SKM-1 treated with dmso at 0.1 percent for 144 hours (cell line): ENCODE data around the gene PTPRM.

Experiments
- DNase-seq: peaks from one replicate; lab custom pipeline; 2025; ENCODE audit not compliant: unreplicated experiment; lab: John Stamatoyannopoulos, UW

PTPRM gene

DNA sequence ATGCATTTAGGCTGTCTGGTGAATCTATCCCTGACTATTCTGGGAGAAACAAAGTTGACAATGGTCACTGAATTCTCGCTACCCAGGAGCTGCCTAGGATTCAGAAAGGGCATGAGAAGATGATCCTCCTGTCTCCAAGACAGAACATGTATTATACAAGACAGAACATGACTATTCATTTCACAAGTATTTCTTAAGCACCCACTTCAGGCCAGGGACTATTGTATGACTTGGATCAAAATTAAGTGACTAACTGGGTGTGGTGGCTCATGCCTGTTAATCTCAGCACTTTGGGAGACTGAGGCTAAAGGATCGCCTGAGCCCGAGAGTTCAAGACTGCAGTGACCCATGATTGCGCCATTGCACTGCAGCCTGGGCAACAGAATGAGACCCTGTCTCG, 806.4 kb downstream of the PTPRM start:
- no peak for DNase-seq

GRCh38 chr18:8374676-8375075, 807.6 kb downstream of the PTPRM start:
- no peak for DNase-seq

GRCh38 chr18:8375249-8375648, 808.1 kb downstream of the PTPRM start:
- no peak for DNase-seq

GRCh38 chr18:8376113-8376512, 809.0 kb downstream of the PTPRM start:
- no peak for DNase-seq

- no peak for DNase-seq
These were observed 812.2 kb downstream of the PTPRM start for GRCh38 chr18:8379187-8379941.

- DNase-seq = no peak
These were observed 812.9 kb downstream of the PTPRM start for GRCh38 chr18:8380006-8380405.

DNA sequence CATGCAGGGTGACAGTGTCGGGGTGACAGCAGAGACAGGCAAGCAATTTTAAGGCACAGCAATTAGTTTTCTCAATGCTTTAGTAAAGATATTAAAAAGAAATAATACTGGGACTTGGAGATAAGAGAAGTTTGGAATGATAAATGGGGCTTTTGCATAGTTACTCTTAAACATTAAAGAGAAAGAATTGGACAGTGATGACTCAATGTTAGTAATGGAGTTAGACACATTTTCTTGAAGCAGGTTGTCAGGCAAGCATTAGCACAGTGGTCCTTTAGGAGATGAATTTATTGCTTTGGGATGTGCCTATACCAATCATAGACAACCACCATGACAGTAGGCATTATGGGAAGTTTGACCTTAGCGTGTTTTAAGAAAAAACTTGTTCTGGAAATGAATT, 813.8 kb downstream of the PTPRM start:
- no peak for DNase-seq

- DNase-seq = no peak
These were observed 814.8 kb downstream of the PTPRM start for GRCh38 chr18:8381821-8382459.

- DNase-seq = no peak
These were observed 818.3 kb downstream of the PTPRM start for GRCh38 chr18:8385400-8385799.

DNA sequence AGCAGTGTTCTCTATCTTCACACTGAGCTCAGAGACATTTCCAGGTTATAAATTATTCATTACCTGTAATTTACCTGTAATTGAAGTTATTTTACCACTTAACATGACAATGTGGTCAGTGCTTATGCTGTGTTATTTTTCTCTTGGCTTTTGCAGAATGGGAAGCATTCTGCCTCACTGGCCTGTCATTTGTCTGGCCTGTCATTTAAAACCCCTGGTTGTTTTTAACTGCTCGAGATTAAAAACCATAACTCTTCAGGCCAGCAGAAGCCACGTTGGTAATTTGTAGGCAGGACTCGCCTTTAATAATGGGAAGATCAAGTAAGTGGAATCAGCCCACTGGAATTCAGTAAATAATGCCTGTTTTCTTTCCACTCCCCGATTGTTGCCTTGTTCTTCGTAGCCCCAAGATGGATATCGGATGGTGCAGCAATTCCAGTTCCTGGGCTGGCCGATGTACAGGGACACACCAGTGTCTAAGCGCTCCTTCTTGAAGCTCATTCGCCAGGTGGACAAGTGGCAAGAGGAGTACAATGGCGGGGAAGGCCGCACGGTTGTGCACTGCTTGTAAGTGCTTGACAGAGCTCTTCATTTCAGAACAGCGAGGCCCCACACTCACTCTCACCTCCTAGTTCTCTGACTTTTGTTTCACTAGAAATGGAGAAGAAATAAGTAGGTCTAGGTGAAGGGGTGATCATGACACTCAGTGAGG, 819.7 kb downstream of the PTPRM start:
- no peak for DNase-seq

DNA sequence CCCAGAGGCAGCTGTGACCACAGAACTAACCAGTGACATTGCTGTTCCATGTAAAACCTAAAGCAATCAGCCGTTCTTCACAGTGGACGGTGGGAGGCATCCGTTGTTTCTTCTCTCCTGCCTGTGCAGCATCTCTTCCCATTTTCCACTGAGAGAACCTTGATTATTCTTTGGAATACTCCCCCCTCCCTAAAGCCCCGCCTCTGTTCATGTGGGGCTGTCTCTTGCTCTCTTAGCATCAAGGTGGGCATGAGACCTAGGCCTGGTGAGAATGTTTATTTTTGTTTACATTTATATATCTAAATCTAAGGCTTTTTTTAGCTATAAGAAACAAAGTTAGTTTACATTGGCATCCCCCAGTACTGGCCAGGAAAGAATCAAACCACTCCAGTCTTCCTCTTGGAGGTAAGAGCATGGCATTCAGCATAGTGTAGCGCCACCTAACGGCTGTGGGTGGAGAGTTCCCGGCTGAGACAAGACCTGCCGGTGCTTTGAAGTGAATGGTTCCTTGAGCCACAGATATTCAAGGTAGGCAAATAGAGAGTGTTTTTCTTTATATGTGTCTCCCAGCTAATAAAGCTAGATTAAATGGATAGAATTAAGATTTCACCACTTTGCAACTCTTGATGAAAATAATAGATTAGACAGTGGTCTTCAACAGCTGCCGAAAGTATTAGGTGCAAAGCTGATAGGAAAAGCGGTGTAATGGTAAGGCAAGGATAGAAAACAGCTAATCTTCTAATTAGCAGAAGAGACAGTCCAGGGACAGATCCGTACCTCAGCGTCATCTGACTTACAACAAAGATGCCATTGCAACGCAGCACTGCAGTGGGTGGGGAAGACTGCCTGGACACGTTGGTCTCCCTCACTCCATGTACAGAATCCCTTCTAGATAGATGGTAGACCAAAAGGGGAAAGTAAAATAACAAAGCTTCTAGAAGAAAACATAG, 822.5 kb downstream of the PTPRM start:
- peak; percentile 44 for DNase-seq

GRCh38 chr18:8391068-8391467, 824.0 kb downstream of the PTPRM start:
- no peak for DNase-seq

DNA sequence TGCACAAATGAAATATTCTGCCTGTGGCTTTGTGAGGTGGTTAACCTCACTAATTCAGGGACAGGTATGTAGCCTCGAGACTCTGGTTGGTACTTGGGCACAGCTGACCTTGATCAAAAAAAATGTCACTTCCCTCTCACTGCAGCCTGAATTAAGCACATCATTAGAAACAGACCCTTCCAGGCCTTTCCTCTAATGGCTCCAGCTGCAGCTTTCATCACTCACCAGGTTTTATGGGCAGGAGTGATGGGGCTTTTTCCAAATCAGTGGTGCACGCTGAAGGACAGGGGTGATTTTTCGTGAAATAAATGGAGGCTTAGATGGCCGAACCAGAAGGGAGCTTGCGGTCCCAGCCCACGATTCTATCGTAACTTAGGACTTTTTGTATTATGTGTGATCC, 829.1 kb downstream of the PTPRM start:
- DNase-seq = no peak

- DNase-seq = no peak
These were observed 829.9 kb downstream of the PTPRM start for GRCh38 chr18:8397034-8397433.

DNA sequence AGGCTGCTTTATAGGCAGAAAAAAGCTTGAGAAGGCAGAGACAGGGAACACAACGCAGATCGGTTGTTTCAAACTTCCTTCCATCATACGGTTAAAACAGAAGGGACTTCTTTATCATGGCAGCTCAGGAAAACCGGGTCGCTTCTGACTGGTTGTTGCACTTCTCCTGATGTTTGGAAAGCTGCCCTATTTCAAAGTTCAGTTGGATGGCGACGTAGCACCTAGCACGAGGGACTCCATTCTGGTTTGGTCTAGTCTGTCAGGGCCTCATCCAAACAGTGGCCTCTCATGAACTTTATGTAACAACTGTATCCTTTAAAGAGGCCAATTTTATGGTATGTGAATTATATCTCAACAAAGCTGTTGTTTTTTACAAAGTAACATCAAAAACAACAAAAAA, 832.0 kb downstream of the PTPRM start:
- DNase-seq = no peak

DNA sequence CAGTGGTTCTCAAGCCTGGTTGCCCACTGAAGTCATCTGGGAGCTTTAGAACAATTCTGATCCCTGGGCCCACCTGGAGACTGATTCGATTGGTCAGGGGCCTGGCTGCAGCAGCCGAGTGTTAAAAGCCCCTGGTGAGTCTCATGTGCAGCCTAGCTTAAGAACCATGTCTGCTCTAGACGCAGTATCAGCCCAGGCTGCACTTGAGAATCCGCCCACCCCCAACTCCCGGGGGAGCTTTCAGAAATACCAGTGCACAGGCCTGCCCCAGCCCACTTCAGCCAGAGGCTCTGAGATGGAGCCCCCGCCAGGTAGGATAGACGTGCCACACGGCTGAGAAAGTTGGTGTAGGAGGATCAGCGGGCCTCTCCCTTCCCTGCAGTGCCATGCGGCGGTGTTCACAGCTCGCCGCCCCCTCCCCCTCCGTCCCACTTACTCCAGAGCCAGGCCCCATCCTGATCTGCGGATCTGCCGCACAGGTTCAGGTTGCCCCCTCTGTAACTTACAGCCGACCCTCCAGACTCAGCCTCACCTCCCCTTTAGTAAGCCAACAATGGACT, 833.2 kb downstream of the PTPRM start:
- DNase-seq = no peak

- DNase-seq = no peak
These were observed 833.7 kb downstream of the PTPRM start for GRCh38 chr18:8400825-8401224.

- no peak for DNase-seq
These were observed 834.5 kb downstream of the PTPRM start for GRCh38 chr18:8401606-8402005.

DNA sequence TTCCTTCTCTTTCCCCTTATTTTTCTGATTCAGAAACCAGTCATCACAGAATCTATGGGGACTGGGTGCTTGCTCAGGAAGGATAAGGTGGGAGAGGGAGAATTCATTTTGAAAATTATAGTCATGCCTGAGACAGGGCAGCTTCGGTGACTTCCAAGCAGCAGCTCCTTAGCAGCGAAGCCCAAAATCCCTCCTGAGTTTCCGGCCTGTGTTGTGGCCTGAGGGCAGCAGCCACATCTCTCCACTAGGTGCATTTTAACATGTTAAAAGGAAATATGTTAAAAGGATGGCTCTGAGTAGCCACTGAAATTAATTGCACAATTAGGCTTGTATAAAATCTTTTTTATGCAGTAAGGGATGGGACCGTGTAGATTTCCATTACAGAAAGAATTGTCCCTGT, 835.1 kb downstream of the PTPRM start:
- DNase-seq = no peak

- no peak for DNase-seq
These were observed 836.6 kb downstream of the PTPRM start for GRCh38 chr18:8403713-8404112.
